AG08396 (cell line): Measurements from ENCODE around the gene PYDC2.

Experiments
- DNase-seq: peaks from one replicate; pipeline ENCODE4 v3.0.0; 2012; ENCODE audit warnings: low spot score, mixed read lengths

Gene PYDC2

DNA sequence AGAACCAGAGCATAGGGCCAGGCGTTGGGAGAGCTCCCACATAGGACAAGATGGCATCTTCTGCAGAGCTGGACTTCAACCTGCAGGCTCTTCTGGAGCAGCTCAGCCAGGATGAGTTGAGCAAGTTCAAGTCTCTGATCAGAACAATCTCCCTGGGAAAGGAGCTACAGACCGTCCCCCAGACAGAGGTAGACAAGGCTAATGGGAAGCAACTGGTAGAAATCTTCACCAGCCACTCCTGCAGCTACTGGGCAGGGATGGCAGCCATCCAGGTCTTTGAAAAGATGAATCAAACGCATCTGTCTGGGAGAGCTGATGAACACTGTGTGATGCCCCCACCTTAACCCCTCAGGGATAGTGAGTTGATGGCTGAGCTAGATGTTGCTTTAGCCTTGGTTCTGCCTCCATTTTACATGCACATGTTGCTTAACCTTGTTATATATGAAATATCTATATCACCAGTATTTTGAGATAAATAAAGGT lies at the start of gene PYDC2:
TSS of gene PYDC2 (plus strand) at position 51 of the 483 bp plus-strand sequence. CDS start at position 51, 0 bp downstream.
- no peak for DNase-seq

DNA sequence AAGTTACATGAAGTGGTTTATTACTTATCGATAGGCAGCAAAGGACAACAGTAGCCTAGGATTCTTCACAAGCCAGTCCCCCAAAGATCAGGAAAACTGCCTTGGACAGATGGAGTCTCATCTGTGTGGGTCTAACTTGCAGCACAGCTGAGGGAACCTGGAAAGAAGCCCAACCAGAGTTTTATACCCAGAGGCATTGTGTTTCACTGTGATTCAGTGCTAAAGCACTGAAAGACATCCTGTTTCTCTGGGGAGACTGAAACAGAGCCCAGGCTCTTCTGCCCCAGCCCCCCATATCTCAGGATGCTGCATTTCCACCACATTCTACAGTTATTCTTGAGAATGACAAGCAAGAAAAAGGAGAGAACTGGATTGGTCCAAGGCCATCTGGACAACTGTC lies 48.2 kb upstream of the PYDC2 start:
- DNase-seq = peak; percentile 55

DNA sequence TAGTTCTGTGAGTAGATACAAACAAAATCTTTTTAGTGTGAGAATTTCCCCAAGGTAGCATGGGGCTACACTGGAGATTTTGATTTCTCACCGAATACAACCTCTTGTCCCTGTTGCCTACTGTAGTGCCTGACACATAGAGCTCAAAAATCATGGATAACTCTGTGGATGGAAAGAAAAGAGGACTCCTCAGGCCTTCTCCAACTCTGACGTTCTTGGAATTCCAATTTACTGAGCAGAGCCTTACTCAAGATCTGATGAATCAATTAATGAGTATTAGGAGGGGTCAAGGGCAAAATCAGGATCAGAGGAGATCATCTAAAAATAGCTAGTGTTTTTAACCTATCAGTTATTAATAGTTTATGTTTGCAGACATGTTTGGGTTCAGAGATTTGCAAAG lies 46.7 kb upstream of the PYDC2 start:
- DNase-seq = no peak

DNA sequence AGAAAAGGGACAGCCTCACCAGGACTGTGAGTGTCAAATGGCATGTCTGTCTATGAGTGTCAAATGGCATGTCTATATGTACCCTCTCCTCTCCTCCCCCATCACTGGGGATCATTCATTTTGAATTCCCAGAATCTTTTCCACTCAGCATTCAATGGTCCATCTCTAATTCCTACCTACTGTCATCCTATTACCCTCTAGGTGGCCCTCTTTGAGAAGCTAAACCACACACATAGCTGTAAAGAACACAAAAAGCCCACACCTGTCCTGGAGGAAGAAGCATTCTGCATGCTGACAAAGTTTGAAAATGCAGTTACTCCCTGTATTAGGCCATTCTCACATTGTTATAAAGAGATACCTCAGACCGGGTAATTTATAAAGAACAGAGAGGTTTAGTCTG lies 46.2 kb upstream of the PYDC2 start:
- no peak for DNase-seq

DNA sequence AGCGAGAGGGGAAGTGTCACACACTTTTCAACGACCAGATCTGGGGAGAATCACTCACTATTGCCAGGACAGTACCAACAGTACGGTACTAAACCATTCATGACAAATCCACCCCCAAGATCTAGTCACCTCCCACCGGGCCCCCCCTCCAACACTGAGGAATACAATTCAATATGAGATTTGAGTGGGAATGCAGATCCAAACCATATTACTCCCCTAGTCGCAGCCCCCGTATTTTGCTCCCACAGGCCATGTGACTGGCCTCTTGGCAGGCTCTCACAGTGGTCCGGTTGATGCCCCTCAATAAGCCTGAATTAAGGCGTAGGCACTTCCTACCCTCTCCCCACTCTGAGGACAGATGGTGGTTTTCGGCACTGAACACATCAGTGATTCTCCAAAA lies 45.4 kb upstream of the PYDC2 start:
- DNase-seq = no peak

DNA sequence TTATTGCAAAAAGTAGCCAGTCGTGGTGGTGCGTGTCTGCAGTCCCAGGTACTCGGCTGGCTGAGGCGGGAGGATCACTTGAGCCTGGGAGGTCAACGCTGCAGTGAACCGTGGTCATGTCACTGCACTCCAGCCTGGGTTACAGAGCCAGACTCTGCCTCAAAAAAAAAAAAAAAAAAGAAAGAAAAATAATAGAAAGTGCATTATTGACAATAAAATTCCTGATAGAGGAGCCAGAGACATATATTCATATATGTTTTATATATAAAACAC lies 43.6 kb upstream of the PYDC2 start:
- DNase-seq = no peak

DNA sequence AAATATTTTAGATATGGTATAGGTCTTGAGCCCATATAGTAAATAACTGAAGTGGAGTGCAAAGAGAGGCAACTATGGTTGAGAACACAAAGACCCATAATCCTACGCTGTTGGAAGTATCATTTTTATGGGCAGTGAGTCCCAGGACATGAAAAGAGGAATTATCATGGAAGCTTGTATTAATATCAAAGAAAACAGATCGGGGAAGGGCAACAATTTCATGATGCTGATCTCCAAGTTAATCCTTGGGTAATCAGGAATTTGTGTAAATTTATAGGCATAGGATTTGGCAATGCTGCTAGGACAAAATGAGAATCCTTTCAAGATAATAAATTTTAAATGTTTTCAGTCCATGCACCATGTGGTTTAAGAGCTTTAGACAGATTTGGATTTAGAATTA lies 40.2 kb upstream of the PYDC2 start:
- no peak for DNase-seq

DNA sequence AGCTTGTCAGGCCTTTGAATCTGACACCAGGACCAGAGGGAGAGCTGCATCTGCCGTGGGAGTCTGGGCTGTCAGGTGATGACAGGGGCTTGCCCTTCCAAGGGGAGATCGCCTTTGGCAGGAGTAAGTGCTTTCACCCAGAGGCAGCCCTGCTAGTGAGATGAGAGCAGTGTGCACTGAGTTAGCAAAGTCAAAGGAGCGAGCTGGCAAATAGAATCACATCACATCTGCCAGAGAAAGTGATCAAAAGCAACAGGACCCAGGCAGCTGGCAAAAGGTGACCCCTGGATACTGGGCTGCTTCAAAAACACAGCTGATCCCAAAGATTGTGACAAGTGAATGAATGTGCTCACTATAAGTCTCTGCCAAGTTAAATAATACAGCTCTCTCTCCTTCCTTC lies 36.1 kb upstream of the PYDC2 start:
- DNase-seq = no peak

DNA sequence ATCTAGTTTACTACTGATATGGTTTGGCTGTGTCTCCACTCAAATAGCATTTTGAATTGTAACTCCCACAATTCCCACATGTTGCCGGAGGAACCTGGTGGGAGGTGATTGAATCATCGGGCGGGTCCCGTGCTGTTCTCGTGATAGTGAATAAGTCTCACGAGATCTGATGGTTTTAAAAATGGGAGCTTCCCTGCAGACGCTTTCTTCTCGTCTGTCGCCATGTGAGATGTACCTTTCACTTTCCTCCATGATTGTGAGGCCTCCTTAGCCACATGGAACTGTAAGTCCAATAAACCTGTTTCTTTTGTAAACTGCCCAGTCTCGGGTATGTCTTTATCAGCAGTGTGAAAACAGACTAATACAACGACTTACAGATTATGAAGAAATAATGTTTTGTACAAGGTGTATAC lies 35.6 kb upstream of the PYDC2 start:
- DNase-seq = no peak

DNA sequence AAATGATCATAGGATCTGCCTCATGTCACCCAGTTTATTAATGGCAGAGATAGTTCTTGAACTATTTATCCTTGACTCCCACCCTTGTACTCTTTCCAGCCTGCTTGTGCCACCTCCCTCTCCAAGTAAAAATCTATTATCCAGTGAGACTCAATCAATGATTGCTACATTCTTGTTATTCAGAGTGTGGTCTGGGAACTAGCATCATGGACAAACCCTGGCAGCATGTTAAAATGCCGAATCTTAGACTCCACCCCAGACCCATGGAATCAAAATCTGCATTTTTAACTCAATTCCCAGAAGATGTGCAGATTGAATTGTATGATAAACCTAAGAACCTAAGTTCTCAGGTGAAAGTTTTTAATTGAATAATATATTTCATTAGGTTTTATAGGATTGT lies 34.7 kb upstream of the PYDC2 start:
- no peak for DNase-seq

DNA sequence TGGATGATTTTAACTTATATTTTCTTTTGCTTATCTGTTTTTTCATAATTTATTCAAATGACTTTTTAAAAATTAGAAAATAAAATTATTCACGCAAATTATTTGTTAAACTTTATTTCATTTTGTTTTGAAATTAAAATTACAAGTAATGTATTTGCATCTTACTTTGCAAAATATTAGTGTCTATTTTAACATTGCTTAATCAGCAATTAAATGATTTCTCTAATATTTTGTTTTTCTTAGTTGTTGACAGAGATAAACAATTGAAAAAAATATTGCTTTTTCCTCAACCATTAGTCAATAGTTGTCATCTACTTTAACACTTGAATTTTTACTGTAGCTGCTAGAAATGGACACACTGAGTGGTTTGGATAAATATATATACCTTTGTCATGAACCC lies 32.8 kb upstream of the PYDC2 start:
- DNase-seq = no peak

DNA sequence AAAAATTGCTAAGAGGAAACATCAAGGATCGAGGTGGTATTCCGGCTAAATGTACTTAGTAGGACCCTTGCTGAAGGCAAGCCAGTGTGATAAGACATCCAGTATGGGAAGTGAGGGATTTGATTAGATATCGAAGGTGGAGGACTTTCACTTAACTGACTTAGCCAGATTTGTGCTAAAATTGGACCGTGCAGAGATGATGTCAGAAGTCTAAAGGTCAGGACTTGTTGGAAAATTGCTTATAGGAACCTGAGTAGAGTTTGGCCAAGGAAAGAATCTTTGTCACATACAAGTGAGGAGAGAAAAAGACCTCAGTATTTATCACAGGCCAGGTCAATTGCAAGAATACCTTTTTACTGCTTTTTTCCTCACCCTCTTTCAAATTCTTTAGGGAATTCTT lies 30.9 kb upstream of the PYDC2 start:
- DNase-seq = no peak

DNA sequence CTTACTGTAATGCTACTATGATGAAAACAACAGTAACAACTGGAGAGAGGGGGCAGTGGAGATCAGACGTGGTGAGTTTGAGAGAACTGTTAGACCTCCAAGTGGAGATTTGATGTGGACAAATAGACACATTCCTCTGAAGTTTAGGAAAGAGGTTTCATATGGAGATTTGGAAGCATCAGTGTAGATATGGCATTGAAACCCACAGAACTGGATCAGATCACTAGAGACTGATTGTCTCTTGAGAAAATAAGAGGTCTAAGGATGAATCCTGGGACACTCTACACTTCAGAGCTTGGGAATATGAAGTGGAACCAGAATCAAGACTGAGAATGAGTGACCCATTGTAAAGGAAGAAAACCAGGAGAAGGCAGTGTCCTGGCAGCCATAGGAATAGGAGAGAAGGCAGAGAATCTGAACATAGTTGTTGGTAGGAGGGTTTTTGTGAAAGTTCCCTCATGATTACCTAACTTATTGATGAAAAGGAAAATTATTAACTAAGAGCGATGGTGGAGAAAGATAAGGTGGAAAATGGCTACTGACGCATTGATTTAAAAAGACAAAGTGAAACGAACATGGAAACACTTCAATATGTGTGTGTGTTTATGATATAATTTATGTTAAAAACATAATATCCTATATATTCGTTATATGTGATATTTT lies 29.7 kb upstream of the PYDC2 start:
- DNase-seq = no peak

DNA sequence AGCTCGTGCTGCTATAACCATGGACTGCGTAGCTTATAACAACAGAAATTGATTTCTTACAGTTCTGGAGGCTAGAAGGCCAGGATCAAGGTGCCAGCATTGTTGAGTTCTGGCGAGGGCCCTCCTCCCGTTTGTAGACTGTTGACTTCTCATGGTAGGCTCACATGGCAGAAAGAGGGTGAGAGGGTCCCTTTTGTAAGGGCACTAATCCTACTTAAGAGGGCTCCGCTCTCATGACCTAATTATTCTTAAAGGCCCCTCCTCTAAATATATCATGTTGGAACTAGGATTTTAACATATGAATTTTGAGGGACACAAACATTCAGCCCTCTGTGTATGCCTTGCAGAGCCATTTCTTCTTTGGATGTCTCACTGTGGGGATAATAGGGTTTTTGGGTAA lies 28.8 kb upstream of the PYDC2 start:
- no peak for DNase-seq

DNA sequence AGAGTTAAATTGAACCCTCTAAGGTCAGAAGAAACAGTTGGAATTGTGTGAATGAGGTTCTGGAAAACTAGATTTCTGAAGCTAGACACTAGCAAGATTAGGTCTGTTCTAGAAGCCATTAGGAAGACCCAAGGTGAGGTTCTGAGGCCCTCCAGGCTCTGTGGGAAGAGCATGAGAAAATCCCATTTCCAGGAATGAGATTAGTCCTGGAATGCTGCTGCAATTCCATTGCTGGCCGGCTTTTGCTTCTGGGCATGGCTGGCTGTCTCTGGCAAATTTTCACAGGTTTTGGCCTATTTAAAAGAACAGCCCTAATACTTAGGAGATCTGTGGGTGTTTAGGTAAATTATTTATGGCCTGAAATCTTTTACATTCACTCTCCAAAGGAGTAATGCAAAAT lies 26.9 kb upstream of the PYDC2 start:
- no peak for DNase-seq

DNA sequence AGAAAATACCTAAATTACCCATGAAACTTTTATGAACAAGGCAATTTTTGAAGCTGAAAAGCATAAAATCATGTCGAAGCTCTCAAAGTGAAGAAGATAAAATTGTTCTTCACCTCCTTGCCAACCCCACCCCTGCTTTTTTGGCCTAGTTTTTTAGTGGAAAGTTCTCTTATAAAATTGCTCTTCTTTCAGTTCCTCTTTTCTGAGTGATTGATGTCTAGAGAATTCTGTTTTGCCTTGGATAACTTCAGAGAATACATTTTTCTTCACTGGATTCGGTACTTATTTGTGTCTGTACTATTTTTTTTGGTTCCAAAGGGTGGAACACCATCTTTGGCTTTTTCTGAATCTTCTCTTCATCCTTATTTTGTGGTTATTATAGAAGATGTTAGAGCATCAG lies 25.0 kb upstream of the PYDC2 start:
- DNase-seq = no peak

DNA sequence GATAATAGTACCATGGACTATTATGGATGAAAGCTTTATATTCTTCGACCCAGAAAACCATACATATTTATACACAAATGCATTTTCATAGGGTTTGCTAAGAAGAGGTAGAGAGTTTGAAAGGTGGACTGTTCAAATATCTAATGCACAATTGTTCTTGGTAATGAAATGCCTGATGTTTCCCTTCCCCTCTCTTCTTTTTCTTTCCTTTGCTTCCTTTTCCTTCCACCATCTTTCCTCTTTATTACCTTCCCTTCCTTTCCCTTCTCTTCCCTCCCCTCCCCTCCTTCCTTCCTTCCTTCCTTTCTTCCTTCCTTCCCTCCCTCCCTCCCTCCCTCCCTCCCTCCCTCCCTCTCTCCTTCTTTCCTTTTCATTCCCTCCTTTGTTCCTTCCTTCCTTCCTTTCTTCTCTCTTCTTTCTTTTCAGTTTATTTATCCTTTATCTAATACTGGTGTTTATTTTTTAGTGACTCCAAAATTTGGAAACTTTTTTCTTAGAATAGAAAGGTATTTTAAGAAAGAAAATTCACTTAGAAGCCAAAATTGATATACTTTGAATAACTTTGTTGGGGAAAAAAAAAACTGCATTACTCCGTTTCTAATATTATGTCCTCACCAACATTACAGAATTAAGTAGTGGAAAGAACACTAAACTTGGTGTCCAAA lies 22.7 kb upstream of the PYDC2 start:
- DNase-seq = no peak

DNA sequence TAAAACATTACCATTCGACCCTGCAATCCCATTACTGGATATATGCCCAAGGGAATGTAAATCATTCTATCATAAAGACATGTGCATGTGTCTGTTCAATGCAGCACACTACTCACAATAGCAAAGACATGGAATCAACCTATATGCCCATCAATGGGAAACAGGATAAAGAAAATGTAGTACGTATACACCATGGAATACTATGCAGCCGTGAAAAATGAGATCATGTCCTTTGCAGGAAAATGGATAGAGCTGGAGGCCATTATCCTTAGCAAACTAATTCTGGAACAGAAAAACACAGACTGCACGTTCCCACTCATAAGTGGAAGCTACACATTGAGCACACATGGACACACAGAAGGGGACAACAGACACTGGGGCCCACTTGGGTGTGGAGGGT lies 20.4 kb upstream of the PYDC2 start:
- no peak for DNase-seq

DNA sequence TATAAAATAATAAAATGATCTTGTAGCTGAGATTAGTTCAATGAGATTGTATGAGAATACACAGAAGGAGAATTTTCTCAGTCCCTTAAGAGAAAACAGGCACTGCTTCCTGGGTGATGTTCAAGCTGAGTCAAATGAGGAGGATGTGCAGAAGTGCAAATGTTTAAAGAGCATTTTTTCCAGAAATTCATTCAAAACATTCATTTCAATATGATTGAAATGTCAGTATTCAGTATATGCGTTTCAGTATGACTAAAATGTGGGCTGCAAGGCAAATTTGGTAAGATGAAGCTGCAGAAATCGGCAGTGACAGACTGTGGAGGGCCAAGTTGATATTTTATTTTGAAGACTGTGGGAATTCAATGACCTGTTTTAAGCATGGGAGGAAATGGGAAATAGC lies 19.3 kb upstream of the PYDC2 start:
- DNase-seq = no peak

DNA sequence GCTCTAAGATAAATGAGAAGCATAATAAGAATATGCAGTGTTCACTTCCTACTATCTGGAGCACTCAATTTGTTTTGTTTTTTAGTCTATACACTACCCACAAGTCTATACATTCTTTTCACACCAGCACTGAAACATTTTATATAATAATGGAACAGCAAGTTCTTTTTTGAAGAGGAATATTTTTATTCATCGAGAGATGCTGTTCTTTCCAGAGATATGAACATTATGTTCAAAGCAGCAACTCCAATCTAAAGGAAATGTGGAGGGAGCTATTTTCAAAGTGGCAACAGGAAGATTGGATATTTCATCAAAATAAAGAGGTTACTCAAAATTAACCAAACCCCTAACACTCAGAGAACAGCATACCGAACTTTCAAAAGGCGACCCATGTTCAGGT lies 16.4 kb upstream of the PYDC2 start:
- no peak for DNase-seq

DNA sequence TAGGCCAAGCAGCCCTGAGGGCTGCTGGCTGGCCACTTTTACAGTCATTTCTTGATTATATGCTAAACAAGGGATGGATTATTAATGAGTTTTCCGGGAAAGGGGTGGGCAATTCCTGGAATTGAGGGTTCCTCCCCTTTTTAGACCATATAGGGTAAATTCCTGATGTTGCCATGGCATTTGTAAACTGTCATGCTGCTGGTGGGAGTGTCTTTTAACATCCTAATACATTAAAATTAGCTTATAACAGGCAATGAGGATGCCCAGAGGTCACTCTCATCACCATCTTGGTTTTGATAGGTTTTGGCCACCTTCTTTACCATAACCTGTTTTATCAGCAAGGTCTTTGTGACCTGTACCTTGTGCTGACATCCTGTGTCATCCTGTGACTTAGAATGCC lies 11.7 kb upstream of the PYDC2 start:
- DNase-seq = no peak

DNA sequence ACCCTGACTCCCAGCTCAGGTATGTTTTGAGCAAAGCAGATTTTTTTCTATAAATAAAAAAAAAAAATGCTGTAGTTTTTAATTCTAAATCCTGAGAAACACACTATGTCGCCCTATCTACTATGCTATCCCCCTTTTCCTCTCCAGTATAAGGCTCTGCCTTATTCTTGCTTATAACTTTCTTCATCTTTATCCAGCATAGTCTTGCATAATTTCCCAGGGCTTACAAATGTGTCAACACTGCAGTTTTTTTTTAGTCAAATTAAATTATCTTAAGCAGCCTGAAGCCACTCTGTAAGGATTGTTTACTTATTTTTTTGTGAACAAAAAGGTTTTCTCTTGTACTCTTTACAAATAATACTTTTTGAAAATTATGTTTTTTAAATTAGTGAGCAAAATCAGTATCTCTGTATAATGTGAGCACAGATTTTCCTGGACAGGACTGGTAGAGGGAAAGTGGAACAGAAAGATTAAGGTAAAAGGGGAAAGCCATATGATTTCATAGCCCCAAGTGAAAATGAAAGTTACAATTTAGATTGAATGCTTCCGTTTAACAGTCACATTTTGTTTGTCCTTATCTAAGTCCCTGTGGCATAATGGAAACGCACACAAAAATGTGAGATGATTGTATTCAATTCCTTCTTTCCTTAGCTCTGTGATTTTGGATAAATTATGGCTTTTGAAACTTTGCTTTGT lies 5.6 kb upstream of the PYDC2 start:
- DNase-seq = no peak

DNA sequence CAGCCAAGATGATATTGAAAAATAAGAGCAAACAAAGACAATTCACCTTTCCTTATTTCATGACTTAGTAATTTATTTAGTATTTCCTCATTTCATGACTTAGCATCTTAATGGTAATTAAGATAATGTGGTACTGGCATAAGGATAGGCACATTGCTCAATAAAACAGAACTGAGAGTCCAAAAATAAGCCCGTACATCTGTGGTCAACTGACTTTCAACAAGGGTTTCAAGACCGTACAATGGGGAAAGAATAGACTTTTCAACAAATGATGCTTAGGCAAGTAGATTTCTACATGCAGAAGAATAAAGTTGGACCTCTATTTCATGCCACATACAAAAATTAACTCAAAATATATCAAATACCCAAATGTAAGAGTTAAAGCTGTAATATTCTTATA lies 603 bp upstream of the PYDC2 start:
- no peak for DNase-seq

DNA sequence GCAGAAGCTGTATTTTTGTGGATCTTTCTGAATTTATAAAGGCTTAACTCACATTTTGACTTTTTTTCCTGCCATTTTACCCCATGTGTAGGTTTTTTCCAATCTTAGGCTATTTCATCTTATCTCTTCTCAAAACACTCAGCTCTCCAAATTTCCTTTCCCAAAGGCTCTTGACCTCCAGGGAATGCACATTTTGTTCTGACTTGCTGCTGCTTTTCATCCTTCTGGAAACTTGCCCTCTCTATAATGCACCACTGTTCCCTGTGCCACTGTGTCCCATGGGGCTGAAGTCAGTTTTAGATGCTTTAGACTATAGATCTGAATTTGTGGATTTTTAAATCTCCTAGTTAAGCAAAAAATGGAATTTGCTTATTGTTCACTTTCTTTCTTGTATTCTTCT lies 9.1 kb downstream of the PYDC2 start:
- DNase-seq = no peak
